ENCODE measurements around the gene PITX1. TPM values are rescaled to one million over a fixed set of nuclear protein-coding genes. Genes with fewer than 3 reads are reported as not detected.

PITX1 gene
- total RNA-seq, 2 experiments from 2014 or later = 56.3 to 76.4 TPM

- DNase-seq (ENCODE audit: low spot score) = no peak
- H3K36me3 ChIP-seq (ENCODE audit: insufficient read depth, low read length) = no peaks in the 10 kb centered on the region
- intact Hi-C loops (cut with micrococcal nuclease; ENCODE audit: unreplicated experiment) = no loop called here
- H4K20me1 ChIP-seq (ENCODE audit: insufficient read depth, low read length) = no peaks in the 10 kb centered on the region
- ChIA-PET CTCF (ENCODE audit: unreplicated experiment) (no interaction called here), POLR2A (no interaction called here)
- H3K79me2 ChIP-seq (ENCODE audit: insufficient read depth, low read depth, low read length) = no peaks in the 10 kb centered on the region
- no peaks in the 10 kb centered on the region for H3K9me2 ChIP-seq (ENCODE audit: insufficient read depth, low read length)
- H2AFZ ChIP-seq (ENCODE audit: low read length) = no peak overlapping the region
- H3K4me3 ChIP-seq (ENCODE audit: low read depth, low read length, poor library complexity, severe bottlenecking) = no peak overlapping the region
- H3K4me2 ChIP-seq (ENCODE audit: low read length) = no peak overlapping the region
- no peak for TF ChIP-seq EZH2phosphoT487 (IDR thresholded peaks at IDR 0.05; ENCODE audit: borderline replicate concordance, low read depth, low read length)
- TF ChIP-seq, protein P1, sequence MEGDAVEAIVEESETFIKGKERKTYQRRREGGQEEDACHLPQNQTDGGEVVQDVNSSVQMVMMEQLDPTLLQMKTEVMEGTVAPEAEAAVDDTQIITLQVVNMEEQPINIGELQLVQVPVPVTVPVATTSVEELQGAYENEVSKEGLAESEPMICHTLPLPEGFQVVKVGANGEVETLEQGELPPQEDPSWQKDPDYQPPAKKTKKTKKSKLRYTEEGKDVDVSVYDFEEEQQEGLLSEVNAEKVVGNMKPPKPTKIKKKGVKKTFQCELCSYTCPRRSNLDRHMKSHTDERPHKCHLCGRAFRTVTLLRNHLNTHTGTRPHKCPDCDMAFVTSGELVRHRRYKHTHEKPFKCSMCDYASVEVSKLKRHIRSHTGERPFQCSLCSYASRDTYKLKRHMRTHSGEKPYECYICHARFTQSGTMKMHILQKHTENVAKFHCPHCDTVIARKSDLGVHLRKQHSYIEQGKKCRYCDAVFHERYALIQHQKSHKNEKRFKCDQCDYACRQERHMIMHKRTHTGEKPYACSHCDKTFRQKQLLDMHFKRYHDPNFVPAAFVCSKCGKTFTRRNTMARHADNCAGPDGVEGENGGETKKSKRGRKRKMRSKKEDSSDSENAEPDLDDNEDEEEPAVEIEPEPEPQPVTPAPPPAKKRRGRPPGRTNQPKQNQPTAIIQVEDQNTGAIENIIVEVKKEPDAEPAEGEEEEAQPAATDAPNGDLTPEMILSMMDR (conservative IDR thresholded peaks at IDR 0.05; ENCODE audit: low read length) = no peak
- BruUV-seq (replicated peaks) = no TSS peak
- H3K27ac ChIP-seq (ENCODE audit: low read depth, low read length, poor library complexity, severe bottlenecking) = no peak overlapping the region
- H3K4me1 ChIP-seq (ENCODE audit: insufficient read depth, low read length, poor library complexity, severe bottlenecking) = no peaks in the 10 kb centered on the region
- H3K9me3 ChIP-seq (ENCODE audit: low read length) = no peaks in the 10 kb centered on the region
Observed at GRCh38 chr5:135016861-135017290, 17.2 kb downstream of the PITX1 start.

- intact Hi-C loops (cut with micrococcal nuclease; ENCODE audit: unreplicated experiment) = no loop called here
- H3K36me3 ChIP-seq (ENCODE audit: insufficient read depth, low read length) = no peaks in the 10 kb centered on the region
- no peaks in the 10 kb centered on the region for H3K4me1 ChIP-seq (ENCODE audit: insufficient read depth, low read length, poor library complexity, severe bottlenecking)
- H3K4me2 ChIP-seq (ENCODE audit: low read length) = no peak overlapping the region
- H3K79me2 ChIP-seq (ENCODE audit: insufficient read depth, low read depth, low read length) = no peaks in the 10 kb centered on the region
- no peaks in the 10 kb centered on the region for H4K20me1 ChIP-seq (ENCODE audit: insufficient read depth, low read length)
- no TSS peak for BruUV-seq (replicated peaks)
- POLR2A ChIA-PET = no interaction called here
- no peak overlapping the region for H3K4me3 ChIP-seq (ENCODE audit: low read depth, low read length, poor library complexity, severe bottlenecking)
- CTCF ChIA-PET (ENCODE audit: unreplicated experiment) = no interaction called here
- no peak overlapping the region for H2AFZ ChIP-seq (ENCODE audit: low read length)
- H3K27ac ChIP-seq (ENCODE audit: low read depth, low read length, poor library complexity, severe bottlenecking) = no peak overlapping the region
- DNase-seq (ENCODE audit: low spot score) = no peak
- TF ChIP-seq, protein P1 (conservative IDR thresholded peaks at IDR 0.05; ENCODE audit: low read length) = no peak
- TF ChIP-seq EZH2phosphoT487 (IDR thresholded peaks at IDR 0.05; ENCODE audit: borderline replicate concordance, low read depth, low read length) = no peak
- no peaks in the 10 kb centered on the region for H3K9me2 ChIP-seq (ENCODE audit: insufficient read depth, low read length)
- H3K9me3 ChIP-seq (ENCODE audit: low read length) = no peaks in the 10 kb centered on the region
Observed at GRCh38 chr5:135015942-135016341, 18.1 kb downstream of the PITX1 start.

DNA sequence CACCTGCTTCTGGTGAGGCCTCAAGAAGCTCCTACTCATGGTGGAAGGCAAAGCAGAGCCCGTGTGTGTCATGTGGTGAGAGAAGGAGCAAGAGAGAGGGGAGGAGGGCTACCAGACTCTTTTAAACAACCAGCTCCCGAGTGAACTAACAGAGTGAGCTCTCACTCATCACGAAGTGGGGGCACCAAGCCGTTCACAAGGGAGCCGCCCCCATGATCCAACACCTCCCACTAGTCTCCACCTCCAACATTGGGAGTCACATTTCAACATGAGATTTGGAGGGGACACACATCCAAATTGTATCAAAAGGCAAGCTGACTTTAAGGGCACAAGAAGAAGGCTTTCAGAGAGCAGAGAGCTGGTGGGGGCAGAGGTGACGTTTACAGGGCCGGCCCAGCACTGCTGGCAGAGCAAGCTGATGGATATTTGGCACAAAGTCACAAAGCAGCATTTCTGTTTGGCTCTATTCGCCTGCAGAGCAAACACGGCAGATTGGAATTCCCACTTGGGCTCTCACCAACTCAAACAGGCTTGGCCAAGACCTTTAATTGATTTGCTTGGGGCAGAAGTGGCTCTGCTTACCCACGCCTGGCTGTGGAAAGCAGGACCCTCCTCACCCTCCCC is 20.0 kb downstream of the PITX1 start:
- intact Hi-C loops (cut with micrococcal nuclease; ENCODE audit: unreplicated experiment) = no loop called here
- ChIA-PET POLR2A (interaction anchor here (0.6 to 1.0 kb wide), 4 partner anchors 8 to 1598 kb away, joined by 3 read pairs; no protein-coding TSS in a partner anchor), CTCF (ENCODE audit: unreplicated experiment) (no interaction called here)
- Histone ChIP-seq H3K4me2 (ENCODE audit: low read length) (no peak overlapping the region), H3K9me3 (ENCODE audit: low read length) (no peaks in the 10 kb centered on the region), H3K9me2 (ENCODE audit: insufficient read depth, low read length) (no peaks in the 10 kb centered on the region), H3K4me1 (ENCODE audit: insufficient read depth, low read length, poor library complexity, severe bottlenecking) (no peaks in the 10 kb centered on the region), H3K79me2 (ENCODE audit: insufficient read depth, low read depth, low read length) (no peaks in the 10 kb centered on the region), H4K20me1 (ENCODE audit: insufficient read depth, low read length) (no peaks in the 10 kb centered on the region), H3K4me3 (ENCODE audit: low read depth, low read length, poor library complexity, severe bottlenecking) (no peak overlapping the region), H3K27ac (ENCODE audit: low read depth, low read length, poor library complexity, severe bottlenecking) (no peak overlapping the region), H2AFZ (ENCODE audit: low read length) (no peak overlapping the region), H3K36me3 (ENCODE audit: insufficient read depth, low read length) (no peaks in the 10 kb centered on the region)
- no TSS peak for BruUV-seq (replicated peaks)
- no peak for DNase-seq (ENCODE audit: low spot score)
- TF ChIP-seq, protein P1 (conservative IDR thresholded peaks at IDR 0.05; ENCODE audit: low read length) = no peak
- TF ChIP-seq EZH2phosphoT487 (IDR thresholded peaks at IDR 0.05; ENCODE audit: borderline replicate concordance, low read depth, low read length) = no peak
